Measurements from ENCODE around the gene LIN28B. TPM values are rescaled to one million over a fixed set of nuclear protein-coding genes. Genes with fewer than 3 reads are reported as not detected.

Gene LIN28B
- polyA plus RNA-seq, 1 donor from 2014 or later: 19.1 TPM

GRCh38 chr6:104930939-104931338 lies 26.0 kb upstream of the LIN28B start:
- Histone ChIP-seq H3K4me3 (ENCODE audit: low read length) (no peak overlapping the region), H4K20me1 (ENCODE audit: insufficient read depth) (no peaks in the 10 kb centered on the region), H3K36me3 (ENCODE audit: insufficient read depth, low read length) (no peaks in the 10 kb centered on the region), H3F3A (ENCODE audit: insufficient read depth, low read length, poor library complexity, severe bottlenecking) (no peaks in the 10 kb centered on the region), H3K9me2 (ENCODE audit: insufficient read depth, low read length) (no peaks in the 10 kb centered on the region), H3K27ac (ENCODE audit: low read length) (no peak overlapping the region), H3K27me3 (ENCODE audit: insufficient read depth, low read depth, low read length) (no peaks in the 10 kb centered on the region), H3K9ac (ENCODE audit: low read length) (no peak overlapping the region), H2AFZ (ENCODE audit: low read depth, low read length) (no peak overlapping the region), H3K79me2 (replicated peaks; ENCODE audit: insufficient read depth, low read length) (no peaks in the 10 kb centered on the region), H3K4me2 (ENCODE audit: low read length) (no peak overlapping the region), H3K9me3 (ENCODE audit: low read length) (no peaks in the 10 kb centered on the region)
- TF ChIP-seq REST (IDR thresholded peaks at IDR 0.05; ENCODE audit: borderline replicate concordance): no peak
- no peak for TF ChIP-seq RAD21 (conservative IDR thresholded peaks at IDR 0.05)
- TF ChIP-seq CTCF (IDR thresholded peaks at IDR 0.05; ENCODE audit: poor library complexity, severe bottlenecking): no peak

GRCh38 chr6:104936766-104937535 lies 20.0 kb upstream of the LIN28B start:
- Histone ChIP-seq H2AFZ (ENCODE audit: low read depth, low read length) (no peak overlapping the region), H3K9me2 (ENCODE audit: insufficient read depth, low read length) (no peaks in the 10 kb centered on the region), H3K36me3 (ENCODE audit: insufficient read depth, low read length) (no peaks in the 10 kb centered on the region)

More at GRCh38 chr6:104936766-104937535, 20.0 kb upstream of the LIN28B start:
- Histone ChIP-seq H4K20me1 (ENCODE audit: insufficient read depth) (no peaks in the 10 kb centered on the region), H3K9ac (ENCODE audit: low read length) (no peak overlapping the region), H3K27ac (ENCODE audit: low read length) (no peak overlapping the region), H3K9me3 (ENCODE audit: low read length) (no peaks in the 10 kb centered on the region), H3F3A (ENCODE audit: insufficient read depth, low read length, poor library complexity, severe bottlenecking) (no peaks in the 10 kb centered on the region), H3K79me2 (replicated peaks; ENCODE audit: insufficient read depth, low read length) (peaks cover 4% of the 10 kb centered on the region), H3K4me3 (ENCODE audit: low read length) (no peak overlapping the region), H3K27me3 (ENCODE audit: insufficient read depth, low read depth, low read length) (no peaks in the 10 kb centered on the region), H3K4me2 (ENCODE audit: low read length) (no peak overlapping the region)
- TF ChIP-seq EP300 (conservative IDR thresholded peaks at IDR 0.05; ENCODE audit: poor library complexity, severe bottlenecking) (no peak), REST (IDR thresholded peaks at IDR 0.05; ENCODE audit: borderline replicate concordance) (no peak), MXI1 (conservative IDR thresholded peaks at IDR 0.05; ENCODE audit: poor library complexity, severe bottlenecking) (no peak), TAF1 (IDR thresholded peaks at IDR 0.05; ENCODE audit: low read depth) (no peak), RAD21 (conservative IDR thresholded peaks at IDR 0.05) (no peak), SMC3 (conservative IDR thresholded peaks at IDR 0.05; ENCODE audit: poor library complexity) (no peak), CTCF (IDR thresholded peaks at IDR 0.05; ENCODE audit: poor library complexity, severe bottlenecking) (no peak), EZH2 (IDR thresholded peaks at IDR 0.05; ENCODE audit: borderline replicate concordance, insufficient read depth, low read length, poor library complexity, severe bottlenecking) (no peak), POLR2AphosphoS5 (IDR thresholded peaks at IDR 0.05) (no peak)

Data from neural cell (in vitro differentiated cells).